GM06990 (cell line): ENCODE measurements around the gene MUSTN1.

Experiments used
- DNase-seq: peaks from one replicate; pipeline ENCODE4 v3.0.0-alpha.2; 2011; ENCODE audit not compliant: insufficient read length; ENCODE audit errors: extremely low read depth
- H3K27me3 ChIP-seq: replicated peaks from 2 replicates; pipeline ENCODE4 v1.6.0; 2011; ENCODE audit warnings: low read length; ENCODE audit not compliant: control insufficient read depth, insufficient read depth
- H3K36me3 ChIP-seq: 2 replicates; pipeline ENCODE4 v1.5.1; 2011; ENCODE audit warnings: low read length; ENCODE audit not compliant: control insufficient read depth, insufficient read depth
- H3K4me3 ChIP-seq: replicated peaks from 2 replicates; pipeline ENCODE4 v1.5.1; 2011; ENCODE audit warnings: low read depth, mild to moderate bottlenecking, control low read depth, low read length
- TF ChIP-seq, protein P1 (sequence below): IDR thresholded peaks from 2 replicates; pipeline ENCODE4 v1.5.1; 2011; ENCODE audit warnings: low read length, control low read depth, mild to moderate bottlenecking, inconsistent platforms; ENCODE audit not compliant: insufficient read depth, poor library complexity, severe bottlenecking

The MUSTN1 gene

GRCh38 chr3:52835766-52836470 is 1.1 kb upstream of the MUSTN1 start:
- H3K4me3 ChIP-seq = no peak overlapping the region
- TF ChIP-seq, protein P1, sequence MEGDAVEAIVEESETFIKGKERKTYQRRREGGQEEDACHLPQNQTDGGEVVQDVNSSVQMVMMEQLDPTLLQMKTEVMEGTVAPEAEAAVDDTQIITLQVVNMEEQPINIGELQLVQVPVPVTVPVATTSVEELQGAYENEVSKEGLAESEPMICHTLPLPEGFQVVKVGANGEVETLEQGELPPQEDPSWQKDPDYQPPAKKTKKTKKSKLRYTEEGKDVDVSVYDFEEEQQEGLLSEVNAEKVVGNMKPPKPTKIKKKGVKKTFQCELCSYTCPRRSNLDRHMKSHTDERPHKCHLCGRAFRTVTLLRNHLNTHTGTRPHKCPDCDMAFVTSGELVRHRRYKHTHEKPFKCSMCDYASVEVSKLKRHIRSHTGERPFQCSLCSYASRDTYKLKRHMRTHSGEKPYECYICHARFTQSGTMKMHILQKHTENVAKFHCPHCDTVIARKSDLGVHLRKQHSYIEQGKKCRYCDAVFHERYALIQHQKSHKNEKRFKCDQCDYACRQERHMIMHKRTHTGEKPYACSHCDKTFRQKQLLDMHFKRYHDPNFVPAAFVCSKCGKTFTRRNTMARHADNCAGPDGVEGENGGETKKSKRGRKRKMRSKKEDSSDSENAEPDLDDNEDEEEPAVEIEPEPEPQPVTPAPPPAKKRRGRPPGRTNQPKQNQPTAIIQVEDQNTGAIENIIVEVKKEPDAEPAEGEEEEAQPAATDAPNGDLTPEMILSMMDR = no peak
- no peaks in the 10 kb centered on the region for H3K27me3 ChIP-seq
- peaks cover 7% of the 10 kb centered on the region for H3K36me3 ChIP-seq
- DNase-seq = no peak

DNA sequence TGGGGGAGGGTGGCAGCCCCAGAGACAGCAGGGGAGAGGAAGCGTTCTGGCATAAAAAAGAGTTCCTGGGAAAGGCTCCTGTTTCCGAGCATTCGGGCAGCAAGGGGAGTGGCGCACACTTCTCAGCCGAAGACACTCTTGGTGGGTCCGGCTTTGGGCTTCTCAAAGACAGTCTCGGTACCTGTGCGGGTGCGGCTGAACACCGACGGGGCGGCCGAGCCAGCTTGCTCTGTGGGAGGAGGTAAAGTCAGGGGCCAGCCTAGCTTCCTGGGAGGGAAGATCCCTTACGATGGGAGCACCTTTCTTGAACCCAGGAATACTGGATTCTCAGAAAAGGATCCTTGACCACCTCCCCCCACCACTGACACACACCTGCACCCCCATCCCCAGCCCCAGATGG is 1.6 kb downstream of the MUSTN1 start:
- H3K27me3 ChIP-seq = no peaks in the 10 kb centered on the region
- DNase-seq = no peak
- TF ChIP-seq, protein P1 = no peak
- H3K4me3 ChIP-seq = no peak overlapping the region
- H3K36me3 ChIP-seq = peaks cover 2% of the 10 kb centered on the region

- Histone ChIP-seq H3K36me3 (peaks cover 2% of the 10 kb centered on the region), H3K4me3 (no peak overlapping the region), H3K27me3 (no peaks in the 10 kb centered on the region)
- DNase-seq = no peak
- TF ChIP-seq, protein P1 = no peak
These were observed 3.1 kb downstream of the MUSTN1 start for GRCh38 chr3:52831500-52832301.

GRCh38 chr3:52830535-52831258 is 4.1 kb downstream of the MUSTN1 start, which contains the start of gene ITIH4:
Gene ITIH4 (minus strand): TSS chr3:52830672. CDS start chr3:52830642, 30 bp downstream.
- Histone ChIP-seq H3K4me3 (no peak within 1 kb of the TSS), H3K27me3 (no peaks in the 10 kb centered on the region), H3K36me3 (no peaks in the 10 kb centered on the region; the same call in 1 of the 2 replicates)
- DNase-seq = no peak
- TF ChIP-seq, protein P1 = no peak

- no peaks in the 10 kb centered on the region; the same call in 1 of the 2 replicates for H3K36me3 ChIP-seq
- DNase-seq = no peak
- H3K27me3 ChIP-seq = no peaks in the 10 kb centered on the region
- TF ChIP-seq, protein P1 = no peak
- H3K4me3 ChIP-seq = no peak overlapping the region
These were observed 4.8 kb downstream of the MUSTN1 start for GRCh38 chr3:52829906-52830463.
